Measurements from ENCODE around the gene FTO. TPM values are rescaled to one million over a fixed set of nuclear protein-coding genes. Genes with fewer than 3 reads are reported as not detected.

FTO gene
- total RNA-seq, 1 experiment from 2014 or later: 78.3 TPM

GRCh38 chr16:53775106-53775820 lies 71.3 kb downstream of the FTO start:
- Mint-ChIP-seq H3K4me3 (ENCODE audit: unreplicated experiment) (peak overlapping the region; percentile 19), H3K9me3 (ENCODE audit: unreplicated experiment) (no peaks in the 10 kb centered on the region), H3K36me3 (ENCODE audit: insufficient read depth, unreplicated experiment) (peaks cover 6% of the 10 kb centered on the region), H3K27ac (ENCODE audit: unreplicated experiment) (peak overlapping the region; percentile 63), H3K27me3 (ENCODE audit: insufficient read depth, unreplicated experiment) (no peaks in the 10 kb centered on the region), H3K4me1 (ENCODE audit: low read depth, unreplicated experiment) (peaks cover 31% of the 10 kb centered on the region)
- Histone ChIP-seq H3K9me3 (no peaks in the 10 kb centered on the region), H3K27me3 (replicated peaks; ENCODE audit: control insufficient read depth, insufficient read depth, low read length) (no peaks in the 10 kb centered on the region), H3K4me3 (ENCODE audit: low read depth, low read length) (no peak overlapping the region), H3K4me1 (peaks cover 62% of the 10 kb centered on the region), H3K36me3 (ENCODE audit: control insufficient read depth, insufficient read depth, low read length) (no peaks in the 10 kb centered on the region)
- TF ChIP-seq CTCF (IDR thresholded peaks at IDR 0.05; ENCODE audit: insufficient read depth in 1 of 2, low read depth in 1 of 2, low read length in 1 of 2, severe bottlenecking in 1 of 2, unreplicated experiment in 1 of 2): no peak
- DNase-seq: no peak
- CTCF ChIA-PET: interaction anchor here (1.0 to 2.4 kb wide), 8 partner anchors 17 to 510 kb away, joined by 3 to 9 read pairs (median 4); no protein-coding TSS in a partner anchor
- POLR2A ChIA-PET: interaction anchor here (0.6 to 1.1 kb wide), 4 partner anchors 78 to 1156 kb away, joined by 3 to 7 read pairs (median 4); partner anchors contain the start of gene IRX5
- no TSS peak for BruUV-seq (replicated peaks)
- intact Hi-C loops (cut with micrococcal nuclease; ENCODE audit: unreplicated experiment): loop anchor here (2.0 to 10.0 kb wide), 4 partner anchors 406 to 1152 kb away; no protein-coding TSS in a partner anchor

DNA sequence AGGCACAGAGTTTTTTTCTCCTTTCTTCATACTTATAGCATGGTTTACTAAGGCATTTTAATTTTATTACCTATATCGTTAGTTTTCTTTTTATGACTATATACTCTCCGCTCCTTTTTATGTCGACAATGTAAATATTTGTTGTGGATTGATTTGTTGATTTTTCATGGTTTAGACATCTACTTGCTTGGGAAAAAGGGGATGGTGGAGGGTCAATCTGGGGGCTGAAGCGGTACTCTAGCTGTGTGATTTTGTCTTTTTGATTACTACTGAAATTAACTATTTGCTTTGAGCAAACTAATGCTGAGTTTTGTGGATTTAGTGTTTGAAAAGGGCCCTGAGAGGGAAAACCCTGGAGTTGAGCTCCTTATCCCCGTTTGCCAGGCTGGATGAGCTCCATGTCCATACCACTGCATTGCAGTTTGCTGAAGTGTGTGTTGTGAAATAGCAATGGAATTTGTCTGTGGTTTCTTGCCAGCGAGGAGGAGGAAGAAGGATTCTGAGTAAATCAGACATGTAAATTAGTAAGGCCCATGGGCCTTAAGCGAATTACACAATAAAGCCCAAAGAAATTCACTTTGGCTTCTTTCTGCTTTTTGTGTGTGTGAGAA lies 72.0 kb downstream of the FTO start:
- Mint-ChIP-seq H3K27me3 (ENCODE audit: insufficient read depth, unreplicated experiment) (no peaks in the 10 kb centered on the region), H3K4me3 (ENCODE audit: unreplicated experiment) (peak overlapping the region; percentile 19), H3K27ac (ENCODE audit: unreplicated experiment) (peak overlapping the region; percentile 63), H3K36me3 (ENCODE audit: insufficient read depth, unreplicated experiment) (peaks cover 6% of the 10 kb centered on the region), H3K4me1 (ENCODE audit: low read depth, unreplicated experiment) (peaks cover 33% of the 10 kb centered on the region), H3K9me3 (ENCODE audit: unreplicated experiment) (no peaks in the 10 kb centered on the region)
- ChIA-PET CTCF (interaction anchor here (0.6 to 2.4 kb wide), 10 partner anchors 16 to 509 kb away, joined by 3 to 9 read pairs (median 3); no protein-coding TSS in a partner anchor), POLR2A (interaction anchor here (1.0 to 1.1 kb wide), 3 partner anchors 78 to 1155 kb away, joined by 3 to 5 read pairs (median 3); partner anchors contain the start of gene IRX5)
- BruUV-seq (replicated peaks): no TSS peak
- no peaks in the 10 kb centered on the region for H3K9me3 ChIP-seq
- TF ChIP-seq CTCF (IDR thresholded peaks at IDR 0.05; ENCODE audit: insufficient read depth in 1 of 2, low read depth in 1 of 2, low read length in 1 of 2, severe bottlenecking in 1 of 2, unreplicated experiment in 1 of 2): no peak
- no peak overlapping the region for H3K4me3 ChIP-seq (ENCODE audit: low read depth, low read length)
- no peaks in the 10 kb centered on the region for H3K36me3 ChIP-seq (ENCODE audit: control insufficient read depth, insufficient read depth, low read length)
- intact Hi-C loops (cut with micrococcal nuclease; ENCODE audit: unreplicated experiment): loop anchor here (1.0 to 10.0 kb wide), 8 partner anchors 16 to 1151 kb away; partner anchors contain the start of gene IRX3
- DNase-seq: peak; percentile 77 to 80
- H3K27me3 ChIP-seq (replicated peaks; ENCODE audit: control insufficient read depth, insufficient read depth, low read length): no peaks in the 10 kb centered on the region
- peaks cover 68% of the 10 kb centered on the region for H3K4me1 ChIP-seq

DNA sequence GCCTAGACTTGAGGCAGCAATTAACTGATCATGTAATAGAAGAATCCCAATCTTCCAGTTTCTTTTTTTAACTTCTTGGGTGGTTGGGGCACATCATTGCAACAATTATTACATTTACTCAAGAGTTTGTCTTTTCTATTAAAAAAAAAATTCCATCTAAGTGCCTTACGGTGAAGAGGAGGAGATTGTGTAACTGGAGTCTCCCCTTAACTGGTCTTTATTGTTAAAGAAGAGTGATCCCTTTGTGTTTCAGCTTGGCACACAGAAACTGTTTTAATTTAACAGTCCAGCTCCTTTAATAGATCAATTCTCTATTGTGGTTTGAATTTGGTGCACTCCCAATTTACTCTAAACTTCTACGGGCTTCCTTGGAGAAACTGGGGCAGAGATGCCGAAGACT lies 75.2 kb downstream of the FTO start:
- H3K36me3 ChIP-seq (ENCODE audit: control insufficient read depth, insufficient read depth, low read length): no peaks in the 10 kb centered on the region
- Mint-ChIP-seq H3K4me3 (ENCODE audit: unreplicated experiment) (no peak overlapping the region), H3K36me3 (ENCODE audit: insufficient read depth, unreplicated experiment) (peaks cover 10% of the 10 kb centered on the region), H3K4me1 (ENCODE audit: low read depth, unreplicated experiment) (peaks cover 52% of the 10 kb centered on the region), H3K27ac (ENCODE audit: unreplicated experiment) (peak overlapping the region; percentile 78), H3K9me3 (ENCODE audit: unreplicated experiment) (no peaks in the 10 kb centered on the region), H3K27me3 (ENCODE audit: insufficient read depth, unreplicated experiment) (no peaks in the 10 kb centered on the region)
- intact Hi-C loops (cut with micrococcal nuclease; ENCODE audit: unreplicated experiment): loop anchor here (5.0 to 10.0 kb wide), 3 partner anchors 636 to 1148 kb away; no protein-coding TSS in a partner anchor
- ChIA-PET POLR2A (no interaction called here), CTCF (no interaction called here)
- H3K9me3 ChIP-seq: no peaks in the 10 kb centered on the region
- DNase-seq: no peak
- no peak for TF ChIP-seq CTCF (IDR thresholded peaks at IDR 0.05; ENCODE audit: insufficient read depth in 1 of 2, low read depth in 1 of 2, low read length in 1 of 2, severe bottlenecking in 1 of 2, unreplicated experiment in 1 of 2)
- H3K4me1 ChIP-seq: peaks cover 60% of the 10 kb centered on the region
- H3K27me3 ChIP-seq (replicated peaks; ENCODE audit: control insufficient read depth, insufficient read depth, low read length): no peaks in the 10 kb centered on the region
- no TSS peak for BruUV-seq (replicated peaks)
- no peak overlapping the region for H3K4me3 ChIP-seq (ENCODE audit: low read depth, low read length)
